ENCODE data around the gene RMDN2. TPM values are rescaled to one million over a fixed set of nuclear protein-coding genes. Genes with fewer than 3 reads are reported as not detected.

The RMDN2 gene
- total RNA-seq (8.9 TPM), polyA plus RNA-seq (12.0 TPM)
- long read RNA-seq, donor 1 = 0 reads
- long read RNA-seq, donor 2, partial matches to known transcripts = 5 of 5 reads
- long read RNA-seq, donor 2, other reads (novel, unspliced or antisense) = 0 of 5 reads
- long read RNA-seq, donor 3, partial matches to known transcripts = 0 of 1 reads
- long read RNA-seq, donor 3, other reads (novel, unspliced or antisense) = 0 of 1 reads
- long read RNA-seq, donor 4 = 0 reads
- long read RNA-seq, donor 5, partial matches to known transcripts = 0 of 1 reads
- long read RNA-seq, donor 5, other reads (novel, unspliced or antisense) = 0 of 1 reads
- long read RNA-seq, donor 6 = 0 reads
- long read RNA-seq, donor 7 = 0 reads
- long read RNA-seq, donor 8 = 0 reads
- long read RNA-seq, donor 9 = 0 reads
- long read RNA-seq, donor 10 = 0 reads

- Histone ChIP-seq H3K4me1 (ENCODE audit: control insufficient read depth in 2 of 2, insufficient read depth in 2 of 2, low read length in 2 of 2) (peaks cover 6 to 7% of the 10 kb centered on the region in 2 donors), H3K9me3 (ENCODE audit: control insufficient read depth in 2 of 2, insufficient read depth in 1 of 2, low read length in 1 of 2) (no peaks in the 10 kb centered on the region), H3K4me3 (ENCODE audit: low read length in 2 of 2) (peak within 1 kb of the TSS; percentile 89 to 96), H3K27me3 (ENCODE audit: control insufficient read depth in 2 of 2, insufficient read depth in 1 of 2, low read length in 1 of 2) (peaks cover 5 to 17% of the 10 kb centered on the region in 2 donors), H3K27ac (ENCODE audit: low read depth in 1 of 2, low read length in 1 of 2) (peak within 1 kb of the TSS; percentile 81 to 94), H3K36me3 (ENCODE audit: control insufficient read depth in 2 of 2, insufficient read depth in 2 of 2, low read length in 1 of 2) (no peaks in the 10 kb centered on the region)
- 1% methylated on average over 79 of the region's 79 CpGs for WGBS
- peak; percentile 53 to 90 (median 74) for DNase-seq (ENCODE audit: low read depth in 6 of 9, low spot score in 9 of 9)
Measured at GRCh38 chr2:37925063-37925897, at the start of gene RMDN2. TSS of gene RMDN2 (plus strand) at chr2:37925287. CDS start at chr2:37929278, 3,991 bp downstream.

- H3K9me3 ChIP-seq (ENCODE audit: control insufficient read depth in 2 of 2, insufficient read depth in 1 of 2, low read length in 1 of 2) = no peaks in the 10 kb centered on the region
- 67% methylated on average over 15 of the region's 15 CpGs for WGBS
- DNase-seq (ENCODE audit: low read depth in 6 of 9, low spot score in 9 of 9) = no peak
- H3K36me3 ChIP-seq (ENCODE audit: control insufficient read depth in 2 of 2, insufficient read depth in 2 of 2, low read length in 1 of 2) = no peaks in the 10 kb centered on the region
- H3K27ac ChIP-seq (ENCODE audit: low read depth in 1 of 2, low read length in 1 of 2) = no peak overlapping the region
- H3K4me3 ChIP-seq (ENCODE audit: low read length in 2 of 2) = no peak overlapping the region
- no peaks in the 10 kb centered on the region for H3K27me3 ChIP-seq (ENCODE audit: control insufficient read depth in 2 of 2, insufficient read depth in 1 of 2, low read length in 1 of 2)
- no peaks in the 10 kb centered on the region for H3K4me1 ChIP-seq (ENCODE audit: control insufficient read depth in 2 of 2, insufficient read depth in 2 of 2, low read length in 2 of 2)
Measured at GRCh38 chr2:37875403-37875906, 49.6 kb upstream of the RMDN2 start.

GRCh38 chr2:37876227-37876626 lies 48.9 kb upstream of the RMDN2 start:
- Histone ChIP-seq H3K4me3 (ENCODE audit: low read length in 2 of 2) (no peak overlapping the region), H3K4me1 (ENCODE audit: control insufficient read depth in 2 of 2, insufficient read depth in 2 of 2, low read length in 2 of 2) (no peaks in the 10 kb centered on the region), H3K36me3 (ENCODE audit: control insufficient read depth in 2 of 2, insufficient read depth in 2 of 2, low read length in 1 of 2) (no peaks in the 10 kb centered on the region), H3K9me3 (ENCODE audit: control insufficient read depth in 2 of 2, insufficient read depth in 1 of 2, low read length in 1 of 2) (no peaks in the 10 kb centered on the region), H3K27ac (ENCODE audit: low read depth in 1 of 2, low read length in 1 of 2) (no peak overlapping the region), H3K27me3 (ENCODE audit: control insufficient read depth in 2 of 2, insufficient read depth in 1 of 2, low read length in 1 of 2) (no peaks in the 10 kb centered on the region)
- no peak for DNase-seq (ENCODE audit: low read depth in 6 of 9, low spot score in 9 of 9)
- 92% methylated on average over 9 of the region's 9 CpGs for WGBS

- WGBS = 34% methylated on average over 12 of the region's 12 CpGs
- Histone ChIP-seq H3K9me3 (ENCODE audit: control insufficient read depth in 2 of 2, insufficient read depth in 1 of 2, low read length in 1 of 2) (no peaks in the 10 kb centered on the region), H3K27ac (ENCODE audit: low read depth in 1 of 2, low read length in 1 of 2) (no peak overlapping the region), H3K27me3 (ENCODE audit: control insufficient read depth in 2 of 2, insufficient read depth in 1 of 2, low read length in 1 of 2) (no peaks in the 10 kb centered on the region), H3K36me3 (ENCODE audit: control insufficient read depth in 2 of 2, insufficient read depth in 2 of 2, low read length in 1 of 2) (no peaks in the 10 kb centered on the region), H3K4me1 (ENCODE audit: control insufficient read depth in 2 of 2, insufficient read depth in 2 of 2, low read length in 2 of 2) (no peaks in the 10 kb centered on the region), H3K4me3 (ENCODE audit: low read length in 2 of 2) (no peak overlapping the region)
- peak; percentile 19 to 78 (median 53) for DNase-seq (ENCODE audit: low read depth in 6 of 9, low spot score in 9 of 9)
Measured at GRCh38 chr2:37877457-37878315, 47.4 kb upstream of the RMDN2 start.

- H3K4me1 ChIP-seq (ENCODE audit: control insufficient read depth in 2 of 2, insufficient read depth in 2 of 2, low read length in 2 of 2) = no peaks in the 10 kb centered on the region
- H3K9me3 ChIP-seq (ENCODE audit: control insufficient read depth in 2 of 2, insufficient read depth in 1 of 2, low read length in 1 of 2) = no peaks in the 10 kb centered on the region
- DNase-seq (ENCODE audit: low read depth in 6 of 9, low spot score in 9 of 9) = no peak
- H3K36me3 ChIP-seq (ENCODE audit: control insufficient read depth in 2 of 2, insufficient read depth in 2 of 2, low read length in 1 of 2) = no peaks in the 10 kb centered on the region
- H3K4me3 ChIP-seq (ENCODE audit: low read length in 2 of 2) = no peak overlapping the region
- H3K27ac ChIP-seq (ENCODE audit: low read depth in 1 of 2, low read length in 1 of 2) = no peak overlapping the region
- no peaks in the 10 kb centered on the region for H3K27me3 ChIP-seq (ENCODE audit: control insufficient read depth in 2 of 2, insufficient read depth in 1 of 2, low read length in 1 of 2)
- 96% methylated on average over 4 of the region's 4 CpGs for WGBS
Measured at GRCh38 chr2:37878536-37878935, 46.6 kb upstream of the RMDN2 start.

GRCh38 chr2:37880551-37880950 lies 44.5 kb upstream of the RMDN2 start:
- no peaks in the 10 kb centered on the region for H3K9me3 ChIP-seq (ENCODE audit: control insufficient read depth in 2 of 2, insufficient read depth in 1 of 2, low read length in 1 of 2)
- no peaks in the 10 kb centered on the region for H3K4me1 ChIP-seq (ENCODE audit: control insufficient read depth in 2 of 2, insufficient read depth in 2 of 2, low read length in 2 of 2)
- no peaks in the 10 kb centered on the region for H3K27me3 ChIP-seq (ENCODE audit: control insufficient read depth in 2 of 2, insufficient read depth in 1 of 2, low read length in 1 of 2)
- no peaks in the 10 kb centered on the region for H3K36me3 ChIP-seq (ENCODE audit: control insufficient read depth in 2 of 2, insufficient read depth in 2 of 2, low read length in 1 of 2)
- 32% methylated on average over 9 of the region's 9 CpGs for WGBS
- DNase-seq (ENCODE audit: low read depth in 6 of 9, low spot score in 9 of 9) = no peak
- H3K27ac ChIP-seq (ENCODE audit: low read depth in 1 of 2, low read length in 1 of 2) = no peak overlapping the region
- no peak overlapping the region for H3K4me3 ChIP-seq (ENCODE audit: low read length in 2 of 2)

GRCh38 chr2:37881397-37881796 lies 43.7 kb upstream of the RMDN2 start:
- H3K36me3 ChIP-seq (ENCODE audit: control insufficient read depth in 2 of 2, insufficient read depth in 2 of 2, low read length in 1 of 2) = no peaks in the 10 kb centered on the region
- H3K9me3 ChIP-seq (ENCODE audit: control insufficient read depth in 2 of 2, insufficient read depth in 1 of 2, low read length in 1 of 2) = no peaks in the 10 kb centered on the region
- no peaks in the 10 kb centered on the region for H3K27me3 ChIP-seq (ENCODE audit: control insufficient read depth in 2 of 2, insufficient read depth in 1 of 2, low read length in 1 of 2)
- no peak for DNase-seq (ENCODE audit: low read depth in 6 of 9, low spot score in 9 of 9)
- no peak overlapping the region for H3K27ac ChIP-seq (ENCODE audit: low read depth in 1 of 2, low read length in 1 of 2)
- 82% methylated on average over 9 of the region's 9 CpGs for whole genome bisulfite sequencing
- H3K4me1 ChIP-seq (ENCODE audit: control insufficient read depth in 2 of 2, insufficient read depth in 2 of 2, low read length in 2 of 2) = no peaks in the 10 kb centered on the region
- no peak overlapping the region for H3K4me3 ChIP-seq (ENCODE audit: low read length in 2 of 2)

GRCh38 chr2:37882036-37882435 lies 43.1 kb upstream of the RMDN2 start:
- H3K4me1 ChIP-seq (ENCODE audit: control insufficient read depth in 2 of 2, insufficient read depth in 2 of 2, low read length in 2 of 2) = no peaks in the 10 kb centered on the region
- H3K27me3 ChIP-seq (ENCODE audit: control insufficient read depth in 2 of 2, insufficient read depth in 1 of 2, low read length in 1 of 2) = no peaks in the 10 kb centered on the region
- no peaks in the 10 kb centered on the region for H3K9me3 ChIP-seq (ENCODE audit: control insufficient read depth in 2 of 2, insufficient read depth in 1 of 2, low read length in 1 of 2)
- no peak overlapping the region for H3K27ac ChIP-seq (ENCODE audit: low read depth in 1 of 2, low read length in 1 of 2)
- H3K4me3 ChIP-seq (ENCODE audit: low read length in 2 of 2) = no peak overlapping the region
- 100% methylated on average over 1 of the region's 1 CpG for WGBS
- DNase-seq (ENCODE audit: low read depth in 6 of 9, low spot score in 9 of 9) = no peak
- H3K36me3 ChIP-seq (ENCODE audit: control insufficient read depth in 2 of 2, insufficient read depth in 2 of 2, low read length in 1 of 2) = no peaks in the 10 kb centered on the region

Measured in thymus (tissue), 14 donors.